NCI-H128 (cell line): ENCODE results near the gene JMJD1C.
"Not testable (repeated sequence)": the region's sequence is repeated elsewhere in the genome, so short reads cannot be mapped to it uniquely, and the experiment has no call there.

Experiments used
- DNase-seq: peaks from one replicate; lab custom pipeline; 2025; ENCODE audit not compliant: unreplicated experiment; lab: John Stamatoyannopoulos, UW

JMJD1C gene

DNA sequence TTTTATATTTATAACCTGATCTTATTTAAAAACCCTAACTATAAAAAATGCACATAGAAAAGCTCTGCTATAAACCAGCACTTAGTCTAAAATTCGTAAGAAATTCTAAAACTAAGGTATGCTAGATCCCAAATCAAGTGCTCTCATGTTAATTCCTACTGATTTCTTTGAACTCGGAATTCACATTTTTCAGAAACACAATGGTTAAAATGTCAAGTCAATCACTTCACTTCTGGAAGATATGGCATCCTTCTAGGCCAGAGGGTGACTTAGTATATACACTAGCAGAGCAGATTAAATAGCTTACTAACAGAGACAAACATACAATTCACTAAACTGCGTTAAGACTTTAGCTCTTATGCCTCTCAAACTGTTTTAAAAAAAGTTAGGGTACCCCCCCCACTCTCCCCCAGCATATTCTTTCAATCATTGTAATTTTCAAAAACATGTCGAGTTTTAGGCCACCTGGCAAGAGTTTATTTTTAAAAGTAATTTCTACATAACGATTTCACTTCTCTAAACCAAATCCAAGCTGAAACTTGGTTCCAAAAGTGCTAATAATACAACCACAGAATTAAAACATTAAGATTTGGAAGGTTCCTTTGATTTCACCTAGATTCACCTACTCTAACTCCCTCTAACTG, 203.2 kb downstream of the JMJD1C start:
- DNase-seq: no peak

DNA sequence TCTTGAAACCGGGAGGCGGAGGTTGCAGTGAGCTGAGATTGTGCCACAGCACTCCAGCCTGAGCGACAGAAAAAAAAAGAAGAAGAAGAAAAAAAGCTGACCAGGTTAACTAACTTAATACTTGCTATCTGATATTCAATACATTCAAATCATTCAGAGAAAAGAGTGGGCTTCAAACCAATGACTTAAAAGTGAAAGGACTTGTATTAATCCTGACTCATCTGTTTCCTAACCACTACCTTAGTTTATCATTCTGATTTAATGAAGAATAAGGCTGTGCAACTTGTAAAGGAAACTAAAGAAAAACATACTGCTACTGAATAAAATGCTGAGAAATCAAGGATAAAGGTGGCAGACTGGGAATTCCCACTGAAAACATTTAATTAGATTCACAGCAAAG, 204.3 kb downstream of the JMJD1C start:
- no peak for DNase-seq

DNA sequence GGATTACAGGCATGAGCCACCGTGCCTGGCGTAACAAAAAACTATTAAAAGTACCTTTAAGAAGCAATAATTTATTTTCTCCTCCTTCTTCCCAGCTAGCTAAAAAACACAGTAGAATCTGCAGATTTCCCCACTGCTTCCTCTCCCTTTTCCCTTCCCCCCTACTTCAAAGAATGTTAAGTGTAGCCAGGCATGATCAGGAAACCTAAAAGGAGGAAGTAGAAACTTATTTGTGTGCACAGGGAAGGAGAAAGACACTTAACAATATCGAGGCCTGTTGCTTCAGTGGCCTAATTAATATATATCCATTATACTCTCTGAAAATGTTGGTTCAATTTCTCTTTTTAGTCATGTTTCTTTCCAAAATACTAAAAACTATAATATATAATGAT, 204.9 kb downstream of the JMJD1C start:
- DNase-seq: no peak

DNA sequence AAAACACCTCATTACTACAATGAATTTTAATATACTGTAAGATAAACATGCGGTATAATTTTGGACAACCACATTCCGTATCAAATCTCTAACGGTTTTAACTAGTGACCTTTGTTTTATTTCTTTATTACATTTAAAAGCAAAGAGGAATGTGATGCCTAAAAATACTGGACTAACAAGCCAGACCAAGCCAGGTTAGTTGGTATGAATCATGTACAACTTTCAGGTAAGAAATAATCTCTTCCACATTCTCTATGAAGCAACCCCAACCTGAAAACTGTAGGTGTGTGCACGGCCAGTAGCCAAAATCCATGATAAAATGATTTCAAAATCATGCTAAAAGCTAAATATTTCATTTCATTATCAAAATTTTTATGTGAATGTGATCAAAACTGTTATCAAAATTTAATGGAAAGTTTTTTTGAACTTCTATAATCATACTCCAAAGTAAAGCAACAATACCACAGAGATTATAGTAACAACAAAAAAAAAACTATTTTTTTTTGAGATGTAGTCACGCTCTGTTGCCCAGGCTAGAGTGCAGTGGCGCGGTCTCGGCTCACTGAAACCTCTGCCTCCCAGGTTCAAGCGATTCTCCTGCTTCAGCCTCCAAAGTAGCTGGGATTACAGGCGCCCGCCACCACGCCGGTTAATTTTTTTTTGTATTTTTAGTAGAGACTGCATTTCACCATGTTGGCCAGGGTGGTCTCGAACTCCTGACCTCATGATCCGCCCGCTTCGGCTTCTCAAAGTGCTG, 205.5 kb downstream of the JMJD1C start:
- no peak for DNase-seq

DNA sequence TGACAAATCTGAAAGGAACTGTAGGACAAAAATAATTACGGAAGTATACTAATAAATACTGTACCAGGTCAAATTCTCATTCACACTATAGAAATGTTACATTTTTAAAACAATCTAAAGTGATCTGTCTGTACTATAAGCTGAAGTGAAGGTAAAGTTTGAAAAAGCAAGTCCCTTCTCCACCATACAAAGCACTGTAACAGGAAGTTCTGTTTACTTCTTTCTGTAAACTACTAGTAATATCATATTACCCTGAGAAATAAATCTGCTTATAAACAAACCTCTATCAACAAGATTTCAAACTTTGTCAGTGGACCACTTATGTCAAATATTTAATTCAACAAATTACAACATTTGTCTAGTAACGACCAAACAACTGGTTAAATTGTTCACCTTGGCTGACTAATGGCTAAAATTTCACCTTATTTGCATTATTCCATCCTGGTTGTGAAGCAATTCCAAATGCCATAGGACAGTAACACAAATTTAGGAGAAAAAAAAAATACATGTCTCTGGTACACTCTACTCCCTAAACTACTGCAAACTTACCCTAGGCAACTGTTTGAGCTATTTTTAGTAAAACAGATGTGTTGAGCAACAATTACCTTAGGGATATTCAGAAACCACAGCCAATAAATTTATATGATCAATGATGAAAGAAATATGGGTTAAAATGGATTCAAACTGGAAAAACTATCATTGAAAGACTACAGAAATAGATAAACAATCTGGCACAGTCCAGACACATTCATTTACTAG, 206.7 kb downstream of the JMJD1C start:
- no peak for DNase-seq

DNA sequence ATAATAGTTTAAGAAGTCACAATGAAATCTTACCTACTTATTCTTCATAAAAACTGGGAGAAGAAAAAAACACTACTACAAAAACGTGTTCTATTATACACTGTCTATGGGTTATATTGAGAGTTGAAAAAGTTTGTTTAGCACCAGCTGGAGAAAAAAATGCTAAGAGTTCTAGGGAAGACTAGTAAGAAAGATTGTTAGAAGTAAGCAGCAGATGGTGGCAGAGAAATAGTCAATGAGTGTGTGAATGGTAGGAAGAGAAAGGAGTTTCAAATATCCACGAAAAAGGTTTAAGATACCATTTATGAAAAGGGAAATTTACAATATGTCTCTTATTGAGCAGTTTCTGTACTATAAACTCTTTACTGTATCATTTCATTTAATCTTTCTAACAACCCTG, 208.0 kb downstream of the JMJD1C start:
- DNase-seq: no peak

DNA sequence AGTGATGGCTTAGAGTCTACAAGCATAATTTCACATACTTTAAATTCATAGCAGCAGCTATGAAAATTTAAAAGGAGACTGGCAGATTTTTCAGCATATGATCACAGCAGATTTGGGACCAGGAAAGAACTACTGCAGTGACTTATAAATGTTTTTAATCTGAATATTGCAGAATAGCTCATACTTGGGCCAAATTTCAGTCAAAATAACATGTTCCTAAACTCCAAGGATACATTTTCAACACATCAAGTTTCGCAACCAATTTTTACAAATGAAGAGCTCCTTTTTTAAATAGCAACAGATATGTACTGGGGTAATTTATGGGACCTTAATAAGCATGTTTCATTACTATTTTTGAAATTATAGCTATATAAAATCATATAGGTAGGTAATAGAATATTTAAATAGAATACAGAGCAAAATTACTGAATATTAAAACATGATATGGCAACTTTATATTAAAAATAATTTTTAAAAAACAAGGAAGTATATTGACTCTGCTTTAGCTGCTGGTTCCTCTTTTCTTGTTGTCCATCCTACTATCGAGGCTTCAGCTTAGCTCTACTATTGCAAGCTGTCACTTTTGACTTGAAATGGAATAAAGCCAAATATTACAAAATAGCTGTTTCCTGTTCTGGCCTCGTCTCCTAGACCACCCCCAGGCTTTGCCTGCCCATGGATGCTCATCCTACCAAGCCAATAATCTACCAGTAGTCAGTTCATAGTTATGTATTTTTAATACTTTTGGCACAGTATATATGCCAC, 209.6 kb downstream of the JMJD1C start:
- DNase-seq: no peak

DNA sequence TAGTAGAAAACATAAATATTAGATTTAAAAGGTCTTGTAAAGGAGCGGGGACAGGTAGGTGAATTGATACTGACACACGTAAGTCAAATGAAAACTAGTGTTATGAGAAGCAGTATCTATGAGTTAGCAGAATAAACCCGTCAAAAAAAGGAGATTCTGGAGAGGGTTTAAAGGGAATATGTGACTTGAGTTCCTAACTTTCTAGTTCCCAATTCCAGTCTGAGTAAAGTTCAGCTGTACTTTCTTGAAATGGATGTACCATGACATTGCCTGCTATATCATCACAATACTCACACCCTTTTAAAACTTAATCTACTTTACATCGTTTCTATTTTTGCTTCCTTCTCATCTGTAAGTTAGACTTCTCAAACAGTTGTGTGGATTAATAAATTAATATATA, 210.5 kb downstream of the JMJD1C start:
- DNase-seq: no peak

DNA sequence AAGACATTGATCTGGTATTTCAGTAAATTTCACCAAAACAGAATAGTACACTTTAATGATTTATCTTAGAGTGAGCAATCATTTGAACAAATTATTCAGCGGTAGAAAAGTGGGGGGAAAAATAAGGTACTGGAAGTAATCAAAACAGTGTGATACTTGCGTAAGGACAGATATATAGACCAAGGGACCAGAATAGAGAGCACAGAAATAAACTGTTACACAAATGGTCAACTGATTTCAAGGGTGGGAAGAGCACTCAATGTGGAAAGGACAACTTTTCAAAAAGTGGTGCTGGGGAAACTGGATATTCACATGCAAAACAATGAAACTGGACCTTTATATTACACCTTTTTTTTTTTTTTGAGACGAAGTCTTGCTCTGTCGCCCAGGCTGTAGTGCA, 212.7 kb downstream of the JMJD1C start:
- no peak for DNase-seq

DNA sequence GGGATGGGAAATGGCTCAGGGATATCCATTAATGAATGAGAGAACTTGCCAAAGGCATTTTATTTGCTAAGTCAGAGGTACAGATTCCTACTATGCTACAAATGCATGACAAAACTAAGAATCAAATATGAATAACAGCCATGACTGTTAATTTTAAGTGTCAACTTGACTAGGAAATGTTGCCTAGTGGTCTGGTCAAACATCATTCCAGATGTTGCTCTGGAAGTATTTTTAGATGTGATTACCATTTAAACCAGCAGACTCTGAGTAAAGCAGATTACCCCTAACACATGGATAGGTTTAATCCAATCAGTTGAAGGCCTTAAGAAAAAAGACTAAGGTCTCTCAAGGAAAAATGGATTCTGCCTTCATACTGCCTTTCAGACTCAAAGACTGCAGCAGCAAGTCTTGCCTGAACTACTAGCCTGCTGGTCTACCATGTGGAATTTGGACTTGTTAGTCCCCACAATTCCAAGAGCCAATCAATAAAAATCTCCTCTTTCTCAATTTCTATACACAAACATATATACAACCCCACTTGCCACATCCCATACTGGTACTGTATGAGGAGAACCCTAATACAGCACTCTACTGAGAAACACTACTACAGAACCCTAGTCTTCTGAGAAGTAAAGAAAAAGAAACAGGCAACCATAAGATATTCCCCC, 213.5 kb downstream of the JMJD1C start:
- no peak for DNase-seq

DNA sequence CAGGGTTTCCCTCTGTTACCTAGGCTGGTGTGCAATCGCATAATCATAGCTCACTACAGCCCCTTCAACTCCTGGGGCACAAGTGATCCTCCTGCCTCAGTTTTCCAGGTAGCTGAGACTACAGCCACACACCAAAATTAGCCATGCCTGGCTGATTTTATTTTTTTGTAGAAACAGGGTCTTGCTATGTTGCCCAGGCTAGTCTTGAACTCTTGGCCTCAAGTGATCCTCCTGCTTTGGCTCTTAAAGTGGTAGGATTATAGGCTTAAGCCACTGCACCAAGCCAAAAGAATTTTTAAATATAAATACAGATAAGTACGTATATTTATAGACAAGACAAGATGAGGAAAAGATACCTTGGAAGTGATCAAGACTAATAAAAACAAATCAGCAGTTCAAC, 215.7 kb downstream of the JMJD1C start:
- no peak for DNase-seq

DNA sequence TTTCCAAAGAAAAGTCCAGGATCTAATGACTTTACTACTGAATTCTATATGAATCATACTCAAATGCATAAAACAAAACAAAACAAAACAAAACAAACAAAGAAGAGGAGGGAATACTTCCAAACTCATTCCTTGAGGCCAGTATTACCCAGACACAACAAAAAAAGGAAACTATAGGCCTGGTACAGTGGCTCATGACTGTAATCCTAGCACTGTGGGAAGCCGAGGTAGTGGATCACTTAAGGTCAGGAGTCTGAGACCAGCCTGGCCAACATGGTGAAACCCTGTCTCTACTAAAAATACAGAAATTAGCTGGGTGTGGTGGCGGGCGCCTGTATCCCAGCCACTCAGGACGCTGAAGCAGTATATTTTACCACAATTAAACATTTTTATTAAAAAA, 218.0 kb downstream of the JMJD1C start:
- no peak for DNase-seq

DNA sequence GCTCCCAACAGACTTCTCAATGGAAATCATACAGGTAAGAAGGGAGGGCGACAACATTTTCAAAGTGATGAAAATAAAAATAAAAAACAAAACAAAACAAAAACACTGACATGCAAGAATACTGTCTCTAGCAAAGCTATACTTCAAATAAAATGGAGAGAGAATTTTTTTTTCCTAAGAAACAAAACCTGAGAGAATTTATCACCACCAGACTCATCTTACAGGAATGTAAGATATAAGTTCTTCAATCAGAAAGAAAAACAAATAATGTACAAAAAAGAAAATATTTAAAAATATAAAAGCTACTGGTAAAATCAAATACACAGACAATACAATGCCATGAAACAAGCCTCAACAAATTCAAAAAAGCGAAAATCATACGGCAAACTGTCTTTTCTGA, 219.4 kb downstream of the JMJD1C start:
- DNase-seq: no peak

DNA sequence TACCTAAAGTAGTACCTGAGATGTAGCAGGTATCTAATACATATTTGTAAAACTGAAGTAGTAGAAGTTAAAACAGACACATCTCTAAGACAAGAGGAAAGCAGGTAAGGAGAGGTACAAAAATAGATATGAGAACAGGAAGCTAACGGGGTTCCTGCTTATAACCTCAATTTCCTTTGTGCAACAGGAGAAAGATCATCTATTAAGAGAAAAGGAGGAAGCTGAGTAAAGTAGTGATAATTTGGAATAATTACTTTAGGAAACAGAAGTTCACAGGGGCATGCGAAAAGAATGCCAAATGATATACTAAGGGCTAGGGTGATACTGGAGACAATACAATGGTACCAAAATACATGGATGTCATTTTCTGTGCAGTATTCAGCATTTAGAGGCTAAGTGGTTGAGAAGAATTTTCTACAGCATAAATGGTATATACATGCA, 223.9 kb downstream of the JMJD1C start:
- DNase-seq: no peak

DNA sequence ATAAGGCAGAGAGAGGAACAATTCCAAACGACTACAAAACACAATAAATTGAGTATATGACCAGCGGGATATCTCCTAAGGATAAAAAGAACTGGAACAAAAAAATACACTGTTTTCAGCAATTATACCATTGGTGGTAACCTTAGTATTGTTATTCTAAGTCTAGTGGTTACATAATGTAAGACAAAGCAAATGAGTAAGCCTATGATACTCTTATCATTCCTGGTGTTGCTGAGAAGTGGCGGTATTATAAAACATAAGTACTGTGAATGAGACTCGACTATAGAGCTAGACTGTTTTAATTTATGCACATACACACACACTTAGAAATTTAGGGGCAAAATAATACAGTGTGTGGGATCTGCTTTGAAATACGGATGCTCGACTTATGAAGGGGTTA, 225.0 kb downstream of the JMJD1C start:
- DNase-seq: no peak

DNA sequence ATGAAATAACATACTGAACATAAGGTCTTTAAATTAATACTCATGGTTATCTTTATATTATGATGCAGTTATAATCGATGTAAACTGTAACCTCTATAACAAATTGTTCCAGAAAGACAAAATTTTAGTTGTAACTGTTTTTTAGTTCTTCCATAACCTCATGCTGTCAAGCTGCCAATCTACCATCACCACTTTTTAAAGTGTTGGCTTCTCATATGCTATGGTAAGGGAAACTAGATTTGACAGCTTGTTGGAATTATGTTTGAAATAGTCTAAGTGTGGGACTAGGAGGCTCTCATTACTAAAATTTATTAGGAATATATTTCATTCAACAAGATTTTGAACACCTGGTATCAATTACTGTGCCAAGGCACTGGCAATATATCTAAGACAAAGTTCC, 227.3 kb downstream of the JMJD1C start:
- no peak for DNase-seq

DNA sequence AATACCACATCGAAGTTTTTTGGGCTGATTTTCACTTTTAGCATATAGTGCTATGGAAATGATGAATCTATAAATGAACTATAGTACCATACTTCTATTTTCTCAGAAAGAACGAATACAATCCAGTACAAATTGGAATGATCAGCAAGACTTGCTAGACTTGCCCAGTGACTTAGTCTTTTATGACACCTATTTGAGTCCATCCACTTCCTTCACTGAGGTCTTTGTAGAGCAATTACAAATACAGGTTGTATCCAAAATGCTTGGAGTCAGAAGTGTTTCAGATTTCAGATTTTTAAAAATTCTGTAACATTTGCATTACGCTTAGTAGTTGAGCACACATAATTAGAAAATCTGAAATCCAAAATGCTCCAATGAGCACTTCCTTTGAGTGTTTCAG, 228.4 kb downstream of the JMJD1C start:
- no peak for DNase-seq

DNA sequence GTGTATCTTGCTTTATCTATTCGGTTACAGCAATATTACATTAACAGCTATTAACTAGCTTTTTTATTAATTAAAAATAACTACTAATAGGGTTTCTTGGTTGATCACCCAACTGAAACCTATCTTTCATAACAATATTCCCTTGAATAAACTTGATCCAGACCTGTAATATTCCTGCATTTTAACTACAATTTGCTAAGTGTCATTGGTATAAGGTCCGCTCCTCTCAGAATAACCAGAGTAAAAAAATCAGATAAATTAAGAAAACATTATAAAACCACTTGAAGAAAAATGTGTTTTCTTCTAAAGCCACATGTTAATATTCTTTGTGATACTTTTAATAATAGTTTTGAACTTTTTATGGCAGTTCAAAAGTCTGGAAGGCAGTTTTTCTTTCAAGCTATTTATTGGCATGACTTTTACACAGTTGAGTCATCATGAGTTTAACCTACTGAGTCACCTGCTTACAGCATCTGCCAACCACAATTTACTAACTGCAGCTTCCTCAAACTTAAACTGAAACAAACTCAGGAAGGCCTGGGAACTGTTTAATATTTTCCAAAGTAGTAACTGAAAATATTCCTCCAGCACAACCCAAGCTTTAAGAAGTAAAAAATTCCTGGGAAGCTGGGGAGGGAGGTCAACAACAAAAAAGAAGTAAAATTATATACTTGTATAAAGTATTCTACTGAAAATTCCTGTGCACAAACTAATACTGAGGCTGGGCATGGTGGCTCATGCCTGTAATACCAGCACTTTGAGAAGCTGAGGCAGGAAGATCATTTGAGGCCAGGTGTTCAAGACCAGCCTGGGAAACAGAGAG, 229.5 kb downstream of the JMJD1C start:
- no peak for DNase-seq

DNA sequence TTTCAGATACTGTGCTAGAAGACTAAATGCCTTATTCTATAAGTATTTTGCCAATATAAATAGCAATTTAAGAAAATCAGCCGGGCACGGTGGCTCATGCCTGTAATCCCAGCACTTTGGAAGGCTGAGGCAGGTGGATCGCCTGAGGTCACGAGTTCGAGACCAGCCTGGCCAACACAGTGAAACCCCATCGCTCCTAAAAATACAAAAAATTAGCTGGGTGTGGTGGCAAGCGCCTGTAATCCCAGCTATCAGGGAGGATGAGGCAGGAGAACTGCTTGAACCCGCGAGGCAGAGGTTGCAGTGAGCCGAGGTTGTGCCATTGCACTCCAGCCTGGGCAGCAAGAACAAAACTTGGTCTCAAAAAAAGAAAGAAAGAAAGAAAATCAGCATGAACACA, 230.6 kb downstream of the JMJD1C start:
- DNase-seq: not testable (repeated sequence)

DNA sequence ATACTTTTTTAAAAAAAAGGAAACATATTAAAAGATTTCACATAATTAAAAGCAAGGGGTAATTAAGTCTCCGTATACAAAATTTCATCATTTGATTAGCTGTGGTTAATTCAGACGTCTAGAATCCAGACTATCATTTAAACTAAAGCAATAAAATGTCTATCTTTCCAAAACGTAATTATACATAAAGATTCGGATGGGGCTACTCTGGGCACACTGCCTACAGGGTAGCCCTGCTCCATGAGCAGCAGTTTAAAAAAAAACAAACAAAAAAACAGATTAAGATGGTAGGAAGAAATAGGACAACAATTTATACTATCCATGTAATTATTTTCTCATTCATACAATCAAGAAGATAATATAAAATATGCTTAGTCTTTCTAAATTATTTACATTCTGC, 236.6 kb downstream of the JMJD1C start:
- no peak for DNase-seq
